Suprapubic skin (tissue), 4 donors: ENCODE data around the gene FAM151B. TPM values are rescaled to one million over a fixed set of nuclear protein-coding genes. Genes with fewer than 3 reads are reported as not detected.

Experiments used
- DNase-seq, 2 donors: peaks; one replicate each; pipeline ENCODE4 v3.0.0-alpha.2; 2019; ENCODE audit warnings: low spot score in 2 of 2
- H3K27ac ChIP-seq: fragments of 200-600 bp; sonication (generic); one replicate; pipeline ENCODE4 v1.5.1; 2019
- H3K27me3 ChIP-seq: fragments of 200-600 bp; sonication (generic); one replicate; pipeline ENCODE4 v1.5.1; 2019
- H3K36me3 ChIP-seq: fragments of 200-600 bp; sonication (generic); one replicate; pipeline ENCODE4 v1.5.1; 2019
- H3K4me1 ChIP-seq: fragments of 200-600 bp; sonication (generic); one replicate; pipeline ENCODE4 v1.5.1; 2019
- H3K4me3 ChIP-seq: fragments of 200-600 bp; sonication (generic); one replicate; pipeline ENCODE4 v1.5.1; 2019; ENCODE audit warnings: mild to moderate bottlenecking
- H3K9me3 ChIP-seq: fragments of 200-600 bp; sonication (generic); one replicate; pipeline ENCODE4 v1.5.1; 2019
- EP300 ChIP-seq: sonication (generic); formaldehyde crosslinking; IDR thresholded peaks from one replicate; pipeline ENCODE4 v1.6.1; 2017; ENCODE audit warnings: antibody characterized with exemption
- POLR2A ChIP-seq, 2 donors: fragments of 450-650 bp; IDR thresholded peaks; one replicate each; pipeline ENCODE4 v1.6.1; 2017; ENCODE audit warnings: antibody characterized with exemption in 2 of 2, mild to moderate bottlenecking in 2 of 2, moderate library complexity in 2 of 2
- POLR2AphosphoS5 ChIP-seq, 3 donors: sonication (generic); formaldehyde crosslinking; IDR thresholded peaks; one replicate each; pipeline ENCODE4 v1.6.1; 2017; ENCODE audit warnings: antibody characterized with exemption in 3 of 3
- WGBS: methylation state at CpG from one replicate; pipeline ENCODE4 v1.1.5; 2018; 5-methylcytosine and 5-hydroxymethylcytosine counted together
- total RNA-seq, 4 donors: library from RNA; depleted of rRNA; stranded (reverse); fragments of >200 nt; gene quantifications; one replicate each; pipeline ENCODE4 v1.1.0, GENCODE V29; 2016
- TF ChIP-seq, protein P1 (sequence below), 2 donors: fragments of 200-600 bp in 1 of 2; fragments of 450-650 bp in 1 of 2; sonication (generic) in 1 of 2; IDR thresholded peaks; one replicate each; pipeline ENCODE4 v1.5.1; 2016 to 2019; ENCODE audit warnings: antibody characterized with exemption in 2 of 2, mild to moderate bottlenecking in 1 of 2, moderate library complexity in 1 of 2

Gene FAM151B
- 1 to 10 TPM in 3 of 4 donors, under 1 TPM in 1; 0.56 to 3.3 (median 2.0) TPM for total RNA-seq

DNA sequence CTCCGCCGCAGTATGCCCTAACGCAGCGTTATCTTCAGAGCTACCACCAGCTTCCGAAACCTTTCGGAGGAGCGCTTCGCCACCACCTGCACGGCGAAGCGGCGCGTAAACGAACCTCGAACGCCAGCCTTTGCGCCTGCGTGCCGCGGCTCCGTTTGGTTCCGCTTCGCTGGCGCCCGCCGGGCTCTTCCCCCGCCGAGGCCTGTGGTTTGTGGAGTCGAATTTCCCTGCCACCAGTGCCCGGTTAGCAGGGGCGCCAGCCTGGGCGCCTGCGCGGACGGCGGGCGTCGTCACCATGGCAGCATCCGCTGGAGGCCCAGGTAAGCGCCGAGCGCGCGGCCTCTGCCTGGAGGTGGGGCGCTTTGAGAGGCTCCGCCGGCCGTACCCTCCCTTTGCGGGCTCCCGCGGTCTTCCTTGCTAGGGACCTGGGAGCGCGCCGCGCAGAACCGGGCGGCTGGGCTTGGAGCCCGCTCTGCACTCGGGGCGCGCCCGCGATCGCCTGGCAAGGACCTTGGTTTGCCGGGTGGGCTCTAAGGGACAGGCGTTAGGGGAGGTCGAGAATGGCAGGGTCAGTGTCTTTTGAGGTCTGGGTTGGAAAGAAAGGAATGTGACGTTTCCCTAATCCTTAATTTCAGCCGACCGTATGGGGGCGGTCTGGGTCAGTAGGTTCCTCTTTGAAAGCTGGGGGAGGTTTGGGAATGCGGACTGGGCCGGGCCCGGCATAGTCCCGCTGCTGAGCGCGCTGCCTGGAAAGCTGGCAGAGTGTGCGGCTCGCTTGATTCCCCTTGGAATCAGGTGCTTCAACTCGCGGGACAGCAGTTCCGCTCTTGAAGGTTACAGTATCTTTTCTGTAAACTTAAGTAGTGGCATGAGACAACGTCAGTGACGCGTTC, at the start of gene FAM151B:
Gene FAM151B (plus strand): TSS at position 272 of the 893 bp plus-strand sequence. CDS start 24 bp downstream, at position 296.
- peak; percentile 80 to 87 for DNase-seq
- Histone ChIP-seq H3K27ac (peak within 1 kb of the TSS; percentile 81), H3K4me1 (peaks cover 13% of the 10 kb centered on the region), H3K36me3 (no peaks in the 10 kb centered on the region), H3K4me3 (peak within 1 kb of the TSS; percentile 73), H3K27me3 (no peaks in the 10 kb centered on the region), H3K9me3 (no peaks in the 10 kb centered on the region)
- TF ChIP-seq EP300 (no peak), POLR2AphosphoS5 (IDR thresholded peaks at IDR 0.05) (no peak), POLR2A (IDR thresholded peaks at IDR 0.05) (no peak)
- TF ChIP-seq, protein P1, sequence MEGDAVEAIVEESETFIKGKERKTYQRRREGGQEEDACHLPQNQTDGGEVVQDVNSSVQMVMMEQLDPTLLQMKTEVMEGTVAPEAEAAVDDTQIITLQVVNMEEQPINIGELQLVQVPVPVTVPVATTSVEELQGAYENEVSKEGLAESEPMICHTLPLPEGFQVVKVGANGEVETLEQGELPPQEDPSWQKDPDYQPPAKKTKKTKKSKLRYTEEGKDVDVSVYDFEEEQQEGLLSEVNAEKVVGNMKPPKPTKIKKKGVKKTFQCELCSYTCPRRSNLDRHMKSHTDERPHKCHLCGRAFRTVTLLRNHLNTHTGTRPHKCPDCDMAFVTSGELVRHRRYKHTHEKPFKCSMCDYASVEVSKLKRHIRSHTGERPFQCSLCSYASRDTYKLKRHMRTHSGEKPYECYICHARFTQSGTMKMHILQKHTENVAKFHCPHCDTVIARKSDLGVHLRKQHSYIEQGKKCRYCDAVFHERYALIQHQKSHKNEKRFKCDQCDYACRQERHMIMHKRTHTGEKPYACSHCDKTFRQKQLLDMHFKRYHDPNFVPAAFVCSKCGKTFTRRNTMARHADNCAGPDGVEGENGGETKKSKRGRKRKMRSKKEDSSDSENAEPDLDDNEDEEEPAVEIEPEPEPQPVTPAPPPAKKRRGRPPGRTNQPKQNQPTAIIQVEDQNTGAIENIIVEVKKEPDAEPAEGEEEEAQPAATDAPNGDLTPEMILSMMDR (IDR thresholded peaks at IDR 0.05), result no peak
- WGBS, result 1% methylated on average over 44 of the region's 85 CpGs

DNA sequence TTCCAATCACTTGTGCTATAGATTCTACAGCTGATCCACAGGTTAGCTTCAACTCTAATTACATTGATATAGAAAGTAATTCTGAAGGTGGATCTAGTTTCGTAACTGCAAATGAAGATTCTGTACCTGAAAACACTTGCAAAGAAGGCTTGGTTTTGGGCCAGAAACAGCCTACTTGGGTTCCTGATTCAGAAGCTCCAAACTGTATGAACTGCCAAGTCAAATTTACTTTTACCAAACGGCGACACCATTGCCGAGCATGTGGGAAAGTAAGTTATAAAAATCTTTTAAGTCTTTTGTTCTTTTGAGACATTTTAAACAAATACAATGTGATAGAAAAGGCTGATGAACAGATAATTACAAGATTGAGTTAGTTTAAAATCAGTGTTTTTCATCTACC, 49.2 kb upstream of the FAM151B start:
- H3K27ac ChIP-seq, result no peak overlapping the region
- TF ChIP-seq, protein P1 (IDR thresholded peaks at IDR 0.05), result no peak
- TF ChIP-seq POLR2AphosphoS5 (IDR thresholded peaks at IDR 0.05) (no peak), POLR2A (IDR thresholded peaks at IDR 0.05) (no peak), EP300 (no peak)
- H3K27me3 ChIP-seq, result no peaks in the 10 kb centered on the region
- H3K36me3 ChIP-seq, result peaks cover 46% of the 10 kb centered on the region
- no peaks in the 10 kb centered on the region for H3K9me3 ChIP-seq
- H3K4me3 ChIP-seq, result no peak overlapping the region
- WGBS, result 95% methylated on average over 4 of the region's 4 CpGs
- H3K4me1 ChIP-seq, result no peaks in the 10 kb centered on the region
- no peak for DNase-seq

GRCh38 chr5:80439213-80439612, 48.7 kb upstream of the FAM151B start:
- Histone ChIP-seq H3K4me1 (no peaks in the 10 kb centered on the region), H3K4me3 (no peak overlapping the region), H3K36me3 (peaks cover 48% of the 10 kb centered on the region), H3K27ac (no peak overlapping the region), H3K9me3 (no peaks in the 10 kb centered on the region), H3K27me3 (no peaks in the 10 kb centered on the region)
- TF ChIP-seq POLR2A (IDR thresholded peaks at IDR 0.05) (no peak), EP300 (no peak), POLR2AphosphoS5 (IDR thresholded peaks at IDR 0.05) (no peak)
- TF ChIP-seq, protein P1 (IDR thresholded peaks at IDR 0.05), result no peak
- DNase-seq, result no peak

DNA sequence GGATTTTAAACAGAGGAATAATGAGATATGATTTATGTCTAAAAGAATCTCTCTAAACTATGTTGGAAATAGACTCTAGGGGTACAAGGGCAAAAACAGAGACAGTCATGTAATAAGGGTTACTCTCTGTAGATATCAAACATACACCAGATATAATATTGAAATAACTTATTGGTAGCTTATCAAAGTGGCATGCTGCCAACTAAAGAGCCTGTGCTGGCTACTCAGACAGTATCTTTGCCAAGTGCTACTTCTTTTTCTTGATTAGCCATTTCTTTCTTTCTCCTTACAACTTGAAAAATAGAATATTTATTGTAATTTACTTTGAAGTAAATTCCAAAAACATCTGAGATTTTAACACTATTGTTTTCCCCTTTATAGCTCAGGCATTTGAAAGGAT, 45.2 kb upstream of the FAM151B start:
- no peak for DNase-seq
- Histone ChIP-seq H3K9me3 (no peaks in the 10 kb centered on the region), H3K27ac (no peak overlapping the region), H3K4me3 (no peak overlapping the region), H3K36me3 (peaks cover 32% of the 10 kb centered on the region), H3K4me1 (no peaks in the 10 kb centered on the region), H3K27me3 (no peaks in the 10 kb centered on the region)
- TF ChIP-seq, protein P1 (IDR thresholded peaks at IDR 0.05), result no peak
- TF ChIP-seq POLR2A (IDR thresholded peaks at IDR 0.05) (no peak), EP300 (no peak), POLR2AphosphoS5 (IDR thresholded peaks at IDR 0.05) (no peak)

- Histone ChIP-seq H3K27ac (no peak overlapping the region), H3K4me3 (no peak overlapping the region), H3K9me3 (no peaks in the 10 kb centered on the region), H3K27me3 (no peaks in the 10 kb centered on the region), H3K4me1 (no peaks in the 10 kb centered on the region), H3K36me3 (peaks cover 49% of the 10 kb centered on the region)
- no peak for DNase-seq
- WGBS, result 92% methylated on average over 2 of the region's 2 CpGs
- TF ChIP-seq POLR2A (IDR thresholded peaks at IDR 0.05) (no peak), EP300 (no peak), POLR2AphosphoS5 (IDR thresholded peaks at IDR 0.05) (no peak)
- TF ChIP-seq, protein P1 (IDR thresholded peaks at IDR 0.05), result no peak
Observed at GRCh38 chr5:80453366-80453765, 34.5 kb upstream of the FAM151B start.
